GM23338 (cell line): ENCODE measurements around the gene GRIN3A. TPM values are rescaled to one million over a fixed set of nuclear protein-coding genes. Genes with fewer than 3 reads are reported as not detected.

Experiments
- ATAC-seq: fragments of 200-7000 bp; cut with Tn5 transposase; 3 replicates; pipeline ENCODE4 v1.9.1; 2020
- DNase-seq: peaks from one replicate; pipeline ENCODE4 v3.0.0-alpha.2; 2015; ENCODE audit warnings: low spot score
- H2AFZ ChIP-seq: fragments of 200-600 bp; sonication (generic); 2 replicates; pipeline ENCODE4 v1.8.0; 2016; ENCODE audit warnings: antibody characterized with exemption, mild to moderate bottlenecking, moderate library complexity
- H3F3A ChIP-seq: fragments of 200-600 bp; sonication (generic); replicated peaks from 2 replicates; pipeline ENCODE4 v1.8.0; 2017; ENCODE audit warnings: antibody characterized with exemption, mixed run types, low read depth
- H3K27ac ChIP-seq: fragments of 200-600 bp; sonication (generic); 2 replicates; pipeline ENCODE4 v1.6.1; 2016; ENCODE audit warnings: low read depth
- H3K27me3 ChIP-seq: fragments of 200-600 bp; sonication (generic); 2 replicates; pipeline ENCODE4 v1.8.0; 2016; ENCODE audit warnings: mild to moderate bottlenecking, mixed run types, moderate library complexity; ENCODE audit not compliant: insufficient read depth
- H3K36me3 ChIP-seq: fragments of 200-600 bp; sonication (generic); 2 replicates; pipeline ENCODE4 v1.8.0; 2016; ENCODE audit warnings: mild to moderate bottlenecking; ENCODE audit not compliant: insufficient read depth
- H3K4me1 ChIP-seq: fragments of 200-600 bp; sonication (generic); 2 replicates; pipeline ENCODE4 v1.8.0; 2016; ENCODE audit warnings: mild to moderate bottlenecking, moderate library complexity; ENCODE audit not compliant: insufficient read depth
- H3K4me2 ChIP-seq: fragments of 200-600 bp; sonication (generic); 2 replicates; pipeline ENCODE4 v1.7.1; 2017; ENCODE audit warnings: mixed run types
- H3K4me3 ChIP-seq: fragments of 200-600 bp; sonication (generic); 2 replicates; pipeline ENCODE4 v1.6.1; 2016; ENCODE audit warnings: mixed run types
- H3K79me2 ChIP-seq: fragments of 200-600 bp; sonication (generic); replicated peaks from 2 replicates; pipeline ENCODE4 v1.8.0; 2017; ENCODE audit warnings: mild to moderate bottlenecking; ENCODE audit not compliant: insufficient read depth
- H3K9me2 ChIP-seq: fragments of 200-600 bp; sonication (generic); 2 replicates; pipeline ENCODE4 v1.8.0; 2017; ENCODE audit not compliant: insufficient read depth
- H4K20me1 ChIP-seq: fragments of 200-600 bp; sonication (generic); replicated peaks from 2 replicates; pipeline ENCODE4 v1.8.0; 2017; ENCODE audit warnings: mild to moderate bottlenecking; ENCODE audit not compliant: insufficient read depth
- H3K27ac Mint-ChIP-seq: 2 replicates; pipeline ENCODE4 v1.8.0; 2020; ENCODE audit warnings: inconsistent platforms, mild to moderate bottlenecking, moderate library complexity, mixed read lengths
- H3K27me3 Mint-ChIP-seq: 3 replicates; pipeline ENCODE4 v1.8.0; 2022; ENCODE audit warnings: low read depth, mild to moderate bottlenecking, moderate library complexity, mixed read lengths, inconsistent platforms; ENCODE audit not compliant: insufficient read depth, poor library complexity
- H3K36me3 Mint-ChIP-seq: 3 replicates; pipeline ENCODE4 v1.8.0; 2021; ENCODE audit warnings: low read depth, mild to moderate bottlenecking, inconsistent platforms, moderate library complexity, mixed read lengths
- H3K4me1 Mint-ChIP-seq: 3 replicates; pipeline ENCODE4 v1.8.0; 2020; ENCODE audit warnings: mild to moderate bottlenecking, inconsistent platforms, mixed read lengths
- H3K4me3 Mint-ChIP-seq: 3 replicates; pipeline ENCODE4 v1.8.0; 2021; ENCODE audit warnings: moderate library complexity, mild to moderate bottlenecking, inconsistent platforms, mixed read lengths
- H3K9me3 Mint-ChIP-seq: 3 replicates; pipeline ENCODE4 v1.8.0; 2020; ENCODE audit warnings: moderate library complexity, mild to moderate bottlenecking, inconsistent platforms, mixed read lengths
- ETS1 ChIP-seq: IDR thresholded peaks from 2 replicates; pipeline ENCODE4 v1.6.1; 2016; ENCODE audit warnings: antibody characterized with exemption
- EZH2 ChIP-seq: fragments of 200-600 bp; sonication (generic); IDR thresholded peaks from one replicate; pipeline ENCODE4 v1.8.0; 2017; ENCODE audit warnings: antibody characterized with exemption, mild to moderate bottlenecking, low read depth; ENCODE audit not compliant: unreplicated experiment
- JUNB ChIP-seq: IDR thresholded peaks from one replicate; pipeline ENCODE4 v1.6.1; 2016; ENCODE audit warnings: antibody characterized with exemption; ENCODE audit not compliant: unreplicated experiment
- NANOG ChIP-seq: IDR thresholded peaks from 2 replicates; pipeline ENCODE4 v1.6.1; 2016; ENCODE audit warnings: antibody characterized with exemption, borderline replicate concordance
- POLR2AphosphoS5 ChIP-seq: IDR thresholded peaks from 2 replicates; pipeline ENCODE4 v1.6.1; 2016; ENCODE audit warnings: antibody characterized with exemption, low read depth
- REST ChIP-seq: IDR thresholded peaks from one replicate; pipeline ENCODE4 v1.6.1; 2018; ENCODE audit warnings: antibody characterized with exemption; ENCODE audit not compliant: unreplicated experiment
- STAT1 ChIP-seq: IDR thresholded peaks from one replicate; pipeline ENCODE4 v1.6.1; 2016; ENCODE audit warnings: antibody characterized with exemption; ENCODE audit not compliant: unreplicated experiment
- ZNF114 ChIP-seq: fragments of 250-450 bp; sonication (Bioruptor Pico); IDR thresholded peaks from 2 replicates; pipeline ENCODE4 v1.5.0; 2020; ENCODE audit warnings: mild to moderate bottlenecking, moderate library complexity
- ZNF331 ChIP-seq: fragments of 250-450 bp; sonication (Bioruptor Pico); IDR thresholded peaks from 2 replicates; pipeline ENCODE4 v1.5.0; 2020; ENCODE audit warnings: low read depth, mild to moderate bottlenecking, moderate library complexity
- polyA plus RNA-seq: library from polyadenylated mRNA; unstranded; fragments of >200 nt; fragmentation: Nextera tagmentation; extraction: Ambion mirVana; gene quantifications from 2 replicates; pipeline ENCODE4 v1.2.1, GENCODE V29; 2016
- total RNA-seq: library from RNA; depleted of rRNA; stranded (reverse); fragments of >200 nt; shearing (Covaris generic); gene quantifications from 2 replicates; pipeline ENCODE4 v1.2.3, GENCODE V29; 2014
- TF ChIP-seq, protein P1 (sequence below), 2 experiments: fragments of 200-600 bp in 1 of 2; sonication (generic) in 1 of 2; conservative IDR thresholded peaks; 2 replicates each; pipeline versions ENCODE4 v1.5.1 to v1.6.1; 2016 to 2017; ENCODE audit warnings: antibody characterized with exemption in 2 of 2, low read depth in 2 of 2, mild to moderate bottlenecking in 2 of 2, moderate library complexity in 1 of 2

GRIN3A gene
- total and polyA plus RNA-seq, 2 experiments from 2014 or later, result 0.03 to 0.05 TPM

DNA sequence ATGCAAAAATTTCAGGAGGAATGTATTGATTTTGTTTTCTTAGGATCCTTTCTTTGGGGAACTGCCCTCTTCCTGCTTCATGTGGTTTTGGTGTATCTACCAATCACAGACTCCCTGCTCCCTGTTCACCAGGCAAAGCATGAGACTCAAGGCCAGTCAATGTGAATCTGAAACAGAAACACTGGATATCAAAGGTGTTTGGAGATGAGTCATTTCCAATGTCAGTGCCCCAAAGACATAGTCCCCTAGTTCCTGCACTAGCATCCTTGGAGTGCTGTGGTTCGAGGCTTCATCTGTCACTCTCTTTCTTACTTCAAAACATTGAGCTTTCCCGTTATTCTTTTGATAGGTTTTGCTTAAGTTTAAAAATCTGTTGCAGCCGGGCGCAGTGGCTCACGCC, 151.8 kb downstream of the GRIN3A start:
- Mint-ChIP-seq H3K36me3 (no peaks in the 10 kb centered on the region), H3K27ac (no peak overlapping the region), H3K4me1 (peaks cover 21% of the 10 kb centered on the region), H3K9me3 (no peaks in the 10 kb centered on the region; the same call in 2 of the 3 replicates), H3K27me3 (peaks cover 2% of the 10 kb centered on the region), H3K4me3 (no peak overlapping the region)
- TF ChIP-seq EZH2, result no peak
- no peak for TF ChIP-seq ZNF331 (CRISPR knock-in tag)
- no peak for TF ChIP-seq REST
- TF ChIP-seq ETS1, result no peak
- Histone ChIP-seq H2AFZ (no peak overlapping the region; the same call in 1 of the 2 replicates), H3K9me2 (peaks cover 4% of the 10 kb centered on the region), H3K36me3 (no peaks in the 10 kb centered on the region), H4K20me1 (no peaks in the 10 kb centered on the region), H3K79me2 (no peaks in the 10 kb centered on the region), H3K4me1 (peaks cover 27% of the 10 kb centered on the region), H3K4me2 (no peak overlapping the region), H3K4me3 (no peak overlapping the region), H3F3A (no peaks in the 10 kb centered on the region), H3K27ac (no peak overlapping the region), H3K27me3 (no peaks in the 10 kb centered on the region)
- ATAC-seq (no peak), DNase-seq (no peak)

DNA sequence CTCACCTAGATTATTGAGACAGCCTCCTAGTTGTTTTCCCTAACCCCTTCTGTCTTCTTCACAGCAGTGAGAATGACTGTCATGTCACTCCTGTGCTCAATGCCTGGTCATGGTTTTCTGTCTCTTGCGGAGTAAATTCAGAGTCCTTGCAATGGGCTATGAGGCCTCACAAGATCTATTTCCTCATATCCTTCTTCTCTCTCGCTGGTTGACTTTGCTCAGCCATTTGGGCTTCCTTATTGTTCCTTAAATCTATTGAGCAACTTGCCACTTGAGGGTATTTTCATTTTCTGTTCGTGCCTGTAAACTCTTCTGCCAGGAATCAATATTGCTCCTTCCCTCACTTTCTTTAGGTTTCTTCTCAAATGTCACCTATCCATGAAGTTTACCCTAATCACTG, 152.7 kb downstream of the GRIN3A start:
- Mint-ChIP-seq H3K27ac (no peak overlapping the region), H3K9me3 (no peaks in the 10 kb centered on the region; the same call in 2 of the 3 replicates), H3K4me1 (peaks cover 21% of the 10 kb centered on the region), H3K4me3 (no peak overlapping the region), H3K27me3 (peaks cover 2% of the 10 kb centered on the region), H3K36me3 (no peaks in the 10 kb centered on the region)
- no peak for DNase-seq
- Histone ChIP-seq H2AFZ (no peak overlapping the region), H3F3A (no peaks in the 10 kb centered on the region), H3K79me2 (no peaks in the 10 kb centered on the region), H3K4me1 (peaks cover 27% of the 10 kb centered on the region), H3K27me3 (no peaks in the 10 kb centered on the region), H3K4me2 (no peak overlapping the region), H3K36me3 (no peaks in the 10 kb centered on the region), H3K4me3 (no peak overlapping the region), H4K20me1 (no peaks in the 10 kb centered on the region), H3K9me2 (peaks cover 4% of the 10 kb centered on the region), H3K27ac (no peak overlapping the region)
- ATAC-seq, result no peak
- TF ChIP-seq EZH2 (no peak), ZNF331 (CRISPR knock-in tag) (no peak), POLR2AphosphoS5 (no peak), ZNF114 (CRISPR knock-in tag) (no peak), REST (no peak), JUNB (no peak), STAT1 (no peak), NANOG (no peak), ETS1 (no peak)
- TF ChIP-seq, protein P1, sequence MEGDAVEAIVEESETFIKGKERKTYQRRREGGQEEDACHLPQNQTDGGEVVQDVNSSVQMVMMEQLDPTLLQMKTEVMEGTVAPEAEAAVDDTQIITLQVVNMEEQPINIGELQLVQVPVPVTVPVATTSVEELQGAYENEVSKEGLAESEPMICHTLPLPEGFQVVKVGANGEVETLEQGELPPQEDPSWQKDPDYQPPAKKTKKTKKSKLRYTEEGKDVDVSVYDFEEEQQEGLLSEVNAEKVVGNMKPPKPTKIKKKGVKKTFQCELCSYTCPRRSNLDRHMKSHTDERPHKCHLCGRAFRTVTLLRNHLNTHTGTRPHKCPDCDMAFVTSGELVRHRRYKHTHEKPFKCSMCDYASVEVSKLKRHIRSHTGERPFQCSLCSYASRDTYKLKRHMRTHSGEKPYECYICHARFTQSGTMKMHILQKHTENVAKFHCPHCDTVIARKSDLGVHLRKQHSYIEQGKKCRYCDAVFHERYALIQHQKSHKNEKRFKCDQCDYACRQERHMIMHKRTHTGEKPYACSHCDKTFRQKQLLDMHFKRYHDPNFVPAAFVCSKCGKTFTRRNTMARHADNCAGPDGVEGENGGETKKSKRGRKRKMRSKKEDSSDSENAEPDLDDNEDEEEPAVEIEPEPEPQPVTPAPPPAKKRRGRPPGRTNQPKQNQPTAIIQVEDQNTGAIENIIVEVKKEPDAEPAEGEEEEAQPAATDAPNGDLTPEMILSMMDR (conservative IDR thresholded peaks at IDR 0.05; ENCODE audit: low read depth in 2 of 2), result no peak
